Activated gamma-delta T cell treated with Interleukin-2 at 50 U/mL for 16 hours (primary cell): Measurements from ENCODE around the gene CORO6.
A peak's percentile ranks its signal among the peaks of the same experiment; 100 is the strongest.
"Not testable (repeated sequence)": the region's sequence is repeated elsewhere in the genome, so short reads cannot be mapped to it uniquely, and the experiment has no call there.

Experiments used
- DNase-seq: peaks from one replicate; pipeline ENCODE4 v3.0.0-alpha.2; 2020

The CORO6 gene

DNA sequence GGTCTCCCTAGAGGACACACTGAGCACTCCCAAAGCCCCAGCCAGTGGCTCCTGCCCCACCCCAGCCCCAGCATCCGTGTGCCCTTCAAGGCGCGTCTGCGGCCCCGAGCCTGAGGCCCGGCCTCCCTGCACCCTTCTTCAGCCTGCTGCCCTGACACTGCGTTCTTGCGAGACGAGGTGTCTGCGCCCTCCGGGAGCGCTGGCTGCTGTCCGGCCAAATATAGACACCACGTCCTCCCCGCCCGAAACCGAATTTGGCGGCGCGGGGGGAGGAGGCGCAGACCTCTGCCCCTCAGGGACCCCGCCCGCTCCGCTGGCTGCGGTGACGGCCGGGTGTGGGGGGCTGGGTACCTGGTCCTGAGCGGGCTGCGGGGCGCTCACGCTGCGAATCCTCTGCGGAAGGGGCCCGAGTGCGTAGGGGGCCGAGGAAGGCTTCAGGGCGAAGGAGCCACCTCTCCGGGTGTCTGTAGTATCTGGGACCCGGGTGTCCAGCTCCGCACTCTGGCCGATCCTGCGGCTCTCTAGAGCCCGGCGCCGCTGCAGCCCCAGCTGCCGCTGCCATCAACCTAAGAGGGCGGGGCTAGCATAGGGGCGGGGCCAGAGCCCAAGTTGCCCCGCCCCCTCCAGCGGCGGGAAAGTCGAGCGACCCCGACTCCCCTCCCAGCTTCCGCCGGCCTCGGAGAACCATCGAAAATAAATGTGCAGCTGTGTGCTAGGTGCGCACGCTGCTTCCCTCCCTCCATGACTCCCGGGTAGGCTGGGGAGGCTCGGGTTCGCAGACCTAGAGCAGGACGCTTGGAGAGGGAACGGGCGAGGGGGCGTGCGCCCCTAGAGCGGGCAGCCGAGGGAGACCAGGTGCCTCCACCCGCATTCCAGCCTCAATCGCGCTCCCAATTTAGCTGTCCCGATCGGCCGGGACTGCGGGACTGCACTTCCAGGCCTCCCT is at the start of gene CORO6:
CORO6 (minus strand) TSS at position 576 of the 946 bp plus-strand sequence. CDS start 1,491 bp downstream, outside the sequence.
- DNase-seq: peak; percentile 62

DNA sequence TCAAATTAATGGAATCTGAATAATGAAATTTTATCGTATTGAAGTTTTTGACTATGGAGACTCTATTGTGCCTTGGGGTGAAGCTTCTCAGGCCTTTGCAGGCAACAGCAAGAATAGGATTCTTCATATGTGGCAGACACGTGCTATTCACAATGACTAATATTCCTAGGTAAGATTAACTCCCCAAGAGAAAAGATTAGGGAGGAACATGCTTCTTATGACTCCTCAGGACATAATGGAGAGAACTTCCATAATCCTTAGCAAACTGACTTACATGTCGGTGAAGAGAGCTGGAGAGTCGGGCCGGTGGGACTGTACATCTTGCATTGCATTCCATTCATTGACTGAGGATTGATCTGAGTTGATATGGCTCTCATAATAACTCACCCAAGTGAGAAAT is 48.9 kb upstream of the CORO6 start:
- no peak for DNase-seq

DNA sequence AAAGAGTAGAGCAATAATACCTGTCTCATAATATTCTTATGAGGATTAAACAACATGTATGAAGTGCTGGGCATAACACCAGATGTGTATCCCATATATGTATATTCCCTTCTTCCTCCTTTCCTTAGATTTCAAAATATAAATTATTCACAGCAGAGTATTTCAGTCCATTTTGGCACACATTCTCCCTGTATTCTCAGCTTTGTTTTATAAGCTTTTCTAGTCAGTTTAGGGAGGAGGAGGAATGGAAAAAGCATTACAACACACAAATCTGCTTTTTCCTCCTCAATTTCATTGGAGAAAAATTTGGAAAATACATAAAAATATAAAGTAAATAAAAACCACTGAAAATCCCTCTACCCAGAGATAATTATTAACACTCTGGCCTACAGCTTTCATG is 46.6 kb upstream of the CORO6 start:
- no peak for DNase-seq

DNA sequence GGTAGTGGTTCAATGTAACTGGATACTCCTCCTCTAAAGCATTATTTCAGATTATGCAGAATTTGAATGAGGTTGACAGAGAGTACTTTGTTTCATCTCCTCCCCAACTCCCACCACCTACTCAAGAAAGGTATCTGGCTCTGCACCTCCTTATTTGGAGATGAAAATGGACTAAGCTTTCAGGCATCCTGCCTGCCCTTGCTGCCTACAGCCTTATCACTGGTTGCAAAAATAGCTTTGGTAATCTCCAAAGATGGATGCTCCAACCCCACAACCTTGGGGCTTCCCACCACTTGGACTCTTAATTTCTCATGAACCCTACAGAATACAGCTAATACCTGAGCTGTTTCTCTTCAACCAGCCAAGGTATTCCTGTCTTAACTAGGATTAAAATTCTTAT is 45.3 kb upstream of the CORO6 start:
- DNase-seq: no peak

DNA sequence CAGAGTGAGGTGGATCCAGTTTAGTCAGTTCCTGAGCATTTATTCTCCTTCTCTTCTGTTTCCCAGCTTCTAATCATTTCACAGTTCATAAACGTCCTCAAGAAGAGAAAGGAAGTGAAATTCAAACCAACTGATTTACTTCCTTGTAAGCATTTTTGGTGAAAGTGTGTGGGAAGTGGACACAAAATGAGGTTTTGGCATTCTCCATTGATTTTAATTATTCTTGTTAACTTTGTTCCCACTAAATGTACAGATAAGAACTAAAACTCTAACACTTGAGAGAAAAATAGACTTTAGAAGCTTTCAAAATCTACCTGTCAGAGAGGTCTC is 42.7 kb upstream of the CORO6 start:
- DNase-seq: no peak

DNA sequence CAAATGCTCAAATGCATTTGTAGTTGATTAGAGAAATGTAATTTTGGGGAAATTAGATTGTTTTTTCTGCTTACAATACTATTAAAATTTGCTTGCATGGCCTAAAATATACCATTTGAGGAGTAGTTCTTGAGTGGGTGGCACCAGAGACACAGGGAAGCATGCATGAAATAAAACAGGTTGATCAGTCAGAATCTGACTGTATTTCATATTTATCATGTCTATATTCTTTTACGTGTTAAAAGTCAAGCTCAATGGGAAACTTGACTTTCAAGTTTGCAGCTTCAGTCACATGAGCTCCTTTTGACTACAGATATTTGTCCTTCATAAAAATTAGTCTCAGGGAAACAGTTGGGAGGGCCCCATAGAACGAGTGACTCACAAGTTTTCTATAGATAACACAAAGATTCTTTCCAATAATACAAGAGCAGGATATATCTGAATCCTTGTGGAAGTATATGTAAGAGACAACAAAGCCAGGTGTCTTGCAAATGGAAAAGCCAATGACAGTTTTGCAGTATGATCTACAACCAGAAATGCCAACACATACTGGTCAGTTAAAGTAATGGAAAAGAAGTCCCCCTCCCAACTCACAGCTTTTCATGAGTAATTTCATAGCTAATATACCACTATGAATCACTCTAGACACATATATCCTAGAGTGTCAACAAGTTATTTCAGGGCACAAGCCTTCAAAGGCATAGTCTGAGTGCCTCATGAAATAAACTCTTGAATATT is 42.2 kb upstream of the CORO6 start:
- DNase-seq: no peak

DNA sequence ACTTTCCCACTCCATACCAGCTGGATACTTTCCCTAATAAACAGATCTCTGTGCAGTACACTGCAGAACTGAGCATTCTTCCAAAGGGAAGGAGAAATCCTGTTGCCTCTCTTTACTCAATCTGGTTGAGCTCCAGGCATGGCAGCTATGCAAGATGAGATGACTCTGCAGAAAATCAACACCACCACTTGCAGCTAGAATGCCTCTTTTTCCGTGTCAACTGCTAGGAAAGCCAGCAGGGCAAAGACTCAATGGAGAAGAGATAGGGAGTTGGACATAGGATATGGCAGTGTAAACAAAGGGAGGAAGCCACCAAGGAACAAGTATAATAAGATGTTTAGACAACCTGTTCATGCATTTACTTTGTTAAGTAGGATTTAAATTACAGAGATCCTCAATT is 40.4 kb upstream of the CORO6 start:
- no peak for DNase-seq

DNA sequence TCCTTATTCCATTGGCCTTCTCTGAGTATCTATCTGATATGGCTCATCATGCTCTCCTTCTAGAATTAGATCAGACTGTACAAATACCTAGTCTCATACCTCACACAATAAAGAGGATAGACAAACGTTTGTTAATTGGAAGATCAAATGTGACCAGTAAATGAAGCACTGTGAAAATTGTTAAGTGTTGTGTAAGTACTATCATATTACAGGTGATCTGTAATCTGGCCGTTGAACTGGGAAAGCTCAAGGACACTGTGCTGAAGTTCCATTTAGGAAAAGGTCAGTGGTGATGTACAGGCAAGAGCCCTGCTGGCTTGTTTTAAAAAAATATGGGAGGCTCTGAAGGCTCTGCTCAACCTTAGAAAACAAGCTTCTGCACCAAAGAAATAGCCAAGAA is 38.5 kb upstream of the CORO6 start:
- no peak for DNase-seq

DNA sequence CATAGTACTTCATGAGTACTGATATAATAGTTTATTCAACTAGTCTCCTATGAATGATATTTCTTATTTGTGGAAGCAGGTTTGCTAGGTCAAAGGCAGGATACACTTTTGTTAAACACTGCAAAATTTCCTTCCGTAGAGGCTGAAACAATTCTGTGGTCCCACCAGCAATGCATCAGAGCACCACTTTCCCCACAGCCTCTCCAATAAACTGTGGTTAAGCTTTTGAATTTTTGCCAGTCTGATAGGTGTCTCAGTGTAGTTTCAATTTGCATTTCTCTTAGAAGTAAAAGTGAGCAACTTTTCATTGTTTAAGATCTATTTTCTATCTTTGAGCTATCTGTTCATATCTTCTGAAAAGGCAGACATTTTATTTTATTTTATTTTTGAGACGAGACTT is 36.4 kb upstream of the CORO6 start:
- no peak for DNase-seq

DNA sequence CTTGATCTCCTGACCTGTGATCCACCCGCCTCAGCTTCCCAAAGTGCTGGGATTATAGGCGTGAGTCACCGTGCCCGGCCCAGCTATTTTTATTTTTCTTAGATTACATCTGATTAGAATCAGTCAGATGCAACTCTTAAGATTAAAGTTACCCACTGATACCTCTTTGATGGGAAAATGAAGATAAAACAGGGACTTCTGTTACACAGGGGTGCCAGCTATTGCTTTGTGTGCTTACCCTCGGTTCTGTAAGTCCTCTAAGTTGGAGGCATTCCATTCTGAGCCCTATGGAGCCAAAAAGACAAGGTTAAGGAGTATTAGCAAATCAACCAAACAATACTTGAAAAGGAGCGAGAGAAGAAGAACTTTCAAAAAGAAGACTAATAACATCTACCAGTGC is 32.6 kb upstream of the CORO6 start:
- no peak for DNase-seq

DNA sequence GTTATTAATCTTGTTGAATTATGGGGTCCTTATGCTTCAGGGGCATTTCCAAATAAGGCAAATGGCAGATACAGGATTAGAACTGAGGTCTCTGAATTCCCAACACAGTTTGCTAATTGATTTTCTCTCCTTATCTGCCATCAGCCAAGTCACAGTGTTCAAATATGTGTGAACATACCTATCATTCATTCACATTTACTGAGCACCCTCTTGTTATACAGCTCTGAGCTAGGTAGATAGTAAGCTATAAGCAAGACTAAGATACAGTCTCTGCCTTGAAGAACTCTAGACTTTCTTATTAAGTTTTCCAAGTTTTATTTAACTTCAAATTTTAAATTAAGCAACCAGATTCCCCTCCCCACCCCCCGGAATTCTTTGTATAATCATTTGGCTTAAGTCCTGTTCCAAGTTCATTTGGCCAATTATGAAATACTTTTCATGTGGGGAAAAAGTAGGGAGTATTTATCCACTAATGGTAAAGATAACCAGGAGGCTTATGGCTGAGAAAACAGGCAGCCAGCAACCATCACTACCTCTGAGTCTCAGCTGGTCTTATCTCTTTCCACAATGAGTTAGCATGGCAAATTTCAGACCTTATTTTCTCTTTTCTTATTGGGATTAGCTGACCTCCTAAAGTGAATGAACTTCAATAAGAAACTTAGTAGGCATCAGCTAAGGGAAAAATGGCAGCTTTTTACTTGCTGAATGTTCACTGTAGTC is 31.4 kb upstream of the CORO6 start:
- no peak for DNase-seq

DNA sequence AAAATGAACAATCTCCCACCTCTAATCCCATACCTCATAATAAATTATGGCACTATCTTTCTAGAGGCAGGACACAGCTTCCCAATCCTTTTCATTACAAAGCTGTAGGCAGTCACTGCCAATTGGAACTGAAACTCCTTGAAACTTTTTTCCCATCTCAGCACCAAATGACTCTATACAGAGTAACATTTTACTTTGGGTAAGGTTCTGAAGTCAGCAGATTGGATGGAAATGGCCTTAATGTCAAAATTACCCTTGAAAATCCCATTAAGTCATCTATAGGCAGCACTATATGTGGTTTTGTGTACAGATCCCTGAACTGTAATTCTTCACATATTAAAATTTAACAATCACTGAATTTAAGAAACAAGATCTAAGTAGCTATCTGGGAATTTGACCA is 30.3 kb upstream of the CORO6 start:
- no peak for DNase-seq

DNA sequence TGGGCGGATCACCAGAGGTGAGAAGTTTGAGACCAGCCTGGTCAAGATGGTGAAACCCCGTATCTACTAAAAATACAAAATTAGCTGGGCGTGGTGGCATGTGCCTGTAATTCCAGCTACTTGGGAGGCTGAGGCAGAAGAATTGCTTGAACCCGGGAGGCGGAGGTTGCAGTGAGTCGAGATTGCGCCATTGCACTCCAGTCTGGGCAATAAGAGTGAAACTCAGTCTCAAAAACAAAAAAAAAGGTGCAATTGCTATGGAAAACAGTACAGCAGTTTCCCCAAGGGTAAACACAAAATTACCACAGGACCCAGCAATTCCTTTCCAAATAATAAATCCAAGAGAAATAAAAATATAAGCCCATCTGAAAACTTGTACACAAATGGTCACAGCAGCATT is 29.2 kb upstream of the CORO6 start:
- DNase-seq: not testable (repeated sequence)

DNA sequence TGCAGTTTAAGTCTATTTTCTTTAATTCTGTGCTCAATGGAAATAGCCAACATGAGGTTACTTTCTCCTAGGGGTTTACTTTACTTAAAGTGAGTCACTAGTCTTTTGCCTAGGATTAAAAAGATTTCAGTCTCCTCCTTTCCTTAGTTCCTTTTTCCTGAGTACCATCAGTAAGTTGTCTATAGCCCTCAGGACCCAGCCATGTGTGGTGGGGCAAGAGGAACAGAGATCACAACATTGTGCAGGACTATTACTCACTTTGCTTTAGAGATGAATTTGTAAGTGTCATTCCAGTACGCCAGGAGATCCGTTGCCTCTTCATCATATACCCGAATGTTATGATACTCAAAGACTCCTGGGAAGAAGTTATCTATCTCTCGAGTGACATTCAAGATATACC is 27.7 kb upstream of the CORO6 start:
- DNase-seq: no peak

DNA sequence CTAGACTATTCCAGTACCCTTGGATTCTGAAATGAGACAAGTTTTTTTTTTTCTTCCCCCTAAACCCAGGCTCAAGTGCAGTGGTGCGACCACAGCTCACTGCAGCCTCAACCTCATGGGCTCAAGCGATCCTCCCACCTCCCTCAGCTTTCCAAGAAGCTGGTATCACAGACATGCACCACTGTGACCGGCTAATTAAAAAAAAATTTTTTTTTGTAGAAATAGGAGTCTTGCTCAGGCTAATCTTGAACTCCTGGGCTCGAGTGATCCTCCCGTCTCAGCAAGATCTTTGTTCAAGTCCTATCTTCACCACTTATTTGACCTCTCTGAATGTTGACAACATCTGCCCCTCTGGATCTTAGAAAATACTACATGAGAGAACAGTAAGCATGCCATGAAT is 26.6 kb upstream of the CORO6 start:
- no peak for DNase-seq

DNA sequence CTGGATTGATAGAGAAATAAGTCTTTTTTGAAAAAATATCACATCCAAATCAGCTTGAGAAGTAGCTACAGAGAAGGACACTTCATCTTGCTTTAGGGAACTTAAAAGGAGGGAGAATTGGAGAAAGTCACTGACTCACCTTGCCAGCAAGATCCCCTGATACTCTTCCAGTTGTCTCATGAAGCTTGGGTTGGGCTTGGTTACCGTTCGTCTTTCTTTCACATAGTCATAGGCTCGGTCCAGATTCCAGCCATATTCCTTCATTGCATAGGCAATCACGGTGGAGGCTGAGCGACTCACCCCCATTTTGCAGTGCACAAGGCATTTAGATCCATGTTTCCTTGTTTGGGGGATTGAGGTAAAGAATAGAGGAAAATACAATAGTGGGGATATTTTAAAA is 25.3 kb upstream of the CORO6 start:
- no peak for DNase-seq

DNA sequence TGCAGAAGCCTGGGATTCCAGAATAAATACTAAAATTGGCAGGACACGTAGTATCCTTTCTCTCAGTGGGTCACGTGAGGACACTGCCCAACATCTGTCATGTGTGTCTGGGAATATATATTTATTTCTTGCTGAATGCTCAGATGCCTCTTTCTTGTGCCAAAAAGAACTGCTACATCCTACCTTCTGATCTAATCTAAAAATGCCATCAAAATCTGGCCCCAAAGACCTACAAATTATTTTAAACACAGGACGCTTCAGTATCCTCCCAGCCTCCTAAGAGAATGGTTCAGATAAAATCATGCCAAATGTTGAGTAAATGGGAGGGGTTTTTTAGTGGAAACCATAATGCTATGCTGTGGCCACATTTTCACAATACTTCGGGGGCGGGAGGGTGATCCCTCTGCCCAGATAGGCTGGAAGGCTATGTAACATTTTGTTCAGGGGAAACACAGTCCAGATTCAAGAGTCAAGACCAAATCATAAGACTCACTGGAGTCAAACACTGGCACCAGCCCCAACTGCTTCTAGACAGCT is 22.9 kb upstream of the CORO6 start:
- DNase-seq: no peak

DNA sequence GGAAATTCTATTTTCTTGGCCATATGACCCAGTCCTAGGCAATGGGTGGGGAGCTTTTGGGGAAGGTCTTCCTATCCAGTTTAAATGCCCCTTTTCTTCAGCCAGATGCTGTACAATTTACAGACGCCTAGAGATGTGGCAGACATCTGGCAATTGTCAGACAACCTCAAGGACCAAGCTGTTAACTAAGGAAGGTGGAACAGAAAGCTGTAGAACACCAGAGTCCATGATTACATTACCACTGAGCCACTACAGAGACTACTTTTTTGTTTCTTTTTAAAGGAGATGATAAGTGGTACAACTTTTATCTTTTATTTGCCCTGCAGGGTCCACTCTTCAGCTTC is 21.1 kb upstream of the CORO6 start:
- no peak for DNase-seq

DNA sequence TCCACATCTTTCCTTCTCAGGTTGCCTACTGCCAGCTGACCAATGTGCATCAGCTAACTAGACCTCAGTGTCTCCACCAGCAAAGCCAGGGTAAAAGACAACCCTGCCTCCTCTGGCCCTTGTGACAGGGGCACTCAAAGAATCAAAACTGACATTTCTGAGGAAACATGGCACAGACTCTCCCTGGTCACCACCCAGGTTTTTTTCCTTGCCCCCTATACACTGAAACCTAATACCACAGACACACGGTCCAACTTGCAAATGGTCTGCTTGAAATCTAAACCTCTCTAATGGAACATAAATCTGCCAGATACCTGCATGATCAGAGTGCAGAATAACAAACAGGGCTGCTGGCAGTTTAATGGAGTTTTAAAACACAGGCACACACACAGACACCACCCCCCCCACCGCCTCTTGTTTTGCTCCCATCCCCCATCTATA is 19.5 kb upstream of the CORO6 start:
- DNase-seq: no peak

DNA sequence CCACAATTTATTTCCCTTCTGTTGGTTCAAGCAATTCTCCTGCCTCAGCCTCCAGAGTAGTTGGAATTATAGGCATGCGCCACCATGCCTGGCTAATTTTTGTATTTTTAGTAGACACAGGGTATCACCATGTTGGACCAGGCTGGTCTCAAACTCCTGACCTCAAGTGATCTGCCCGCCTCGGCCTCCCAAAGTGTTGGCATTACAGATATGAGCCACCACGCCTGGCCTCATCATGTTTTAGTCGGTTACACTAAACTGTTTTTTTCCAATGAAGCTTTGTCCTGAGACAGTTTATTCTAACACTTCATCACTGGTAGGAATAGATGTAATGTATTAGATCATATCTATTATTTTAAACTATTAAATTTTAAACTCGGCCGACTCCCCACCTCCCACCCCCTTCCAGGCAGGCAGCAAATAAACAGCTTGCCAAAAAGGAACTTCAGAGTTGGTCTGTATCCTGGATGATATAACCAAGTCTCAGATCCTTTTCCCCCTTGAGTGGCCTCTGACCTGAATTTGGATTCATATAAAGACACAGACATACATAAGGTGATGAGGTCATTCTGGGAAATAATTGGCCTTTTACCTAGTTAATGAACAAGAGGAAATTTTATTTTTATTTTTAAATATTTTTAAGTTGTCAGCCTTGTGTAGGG is 18.4 kb upstream of the CORO6 start:
- DNase-seq: no peak

DNA sequence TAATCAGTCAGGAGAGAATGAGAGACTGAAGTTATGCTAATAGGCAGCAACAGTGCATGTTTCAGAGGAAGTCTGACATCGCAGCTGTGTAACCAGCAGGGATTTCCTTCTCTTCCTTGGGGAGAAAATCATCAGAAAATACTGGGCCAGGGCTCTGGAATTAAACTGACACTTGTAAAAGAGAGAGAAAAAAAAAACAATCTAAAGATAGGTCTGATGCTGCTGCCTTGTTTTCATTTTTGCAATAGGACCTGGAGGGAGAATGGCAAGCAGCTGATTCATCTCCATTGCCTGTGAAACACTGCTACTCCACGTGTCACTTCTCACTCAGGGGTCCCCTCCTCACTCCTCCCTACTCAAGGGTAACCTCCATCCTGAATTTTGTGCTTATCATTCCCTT is 17.7 kb upstream of the CORO6 start:
- no peak for DNase-seq

DNA sequence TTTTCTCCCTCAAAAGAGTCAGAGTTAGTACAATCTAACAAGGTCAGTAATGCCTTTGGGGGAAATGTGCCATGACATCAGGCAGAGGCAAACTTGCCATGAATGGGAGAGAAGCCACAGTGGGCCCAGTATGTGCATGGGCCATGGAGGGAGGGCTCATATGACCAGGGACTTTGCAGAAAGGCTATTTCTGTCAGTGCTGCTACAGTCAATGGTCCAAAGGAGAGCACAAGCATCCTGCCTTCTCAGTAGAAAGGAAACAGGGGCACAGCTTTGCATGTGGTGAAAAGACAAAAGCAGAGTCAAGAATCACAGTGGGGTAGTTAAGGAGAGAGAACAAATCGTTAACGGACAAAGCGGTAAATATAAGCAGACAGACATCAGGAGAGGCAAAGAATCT is 11.2 kb upstream of the CORO6 start:
- no peak for DNase-seq

DNA sequence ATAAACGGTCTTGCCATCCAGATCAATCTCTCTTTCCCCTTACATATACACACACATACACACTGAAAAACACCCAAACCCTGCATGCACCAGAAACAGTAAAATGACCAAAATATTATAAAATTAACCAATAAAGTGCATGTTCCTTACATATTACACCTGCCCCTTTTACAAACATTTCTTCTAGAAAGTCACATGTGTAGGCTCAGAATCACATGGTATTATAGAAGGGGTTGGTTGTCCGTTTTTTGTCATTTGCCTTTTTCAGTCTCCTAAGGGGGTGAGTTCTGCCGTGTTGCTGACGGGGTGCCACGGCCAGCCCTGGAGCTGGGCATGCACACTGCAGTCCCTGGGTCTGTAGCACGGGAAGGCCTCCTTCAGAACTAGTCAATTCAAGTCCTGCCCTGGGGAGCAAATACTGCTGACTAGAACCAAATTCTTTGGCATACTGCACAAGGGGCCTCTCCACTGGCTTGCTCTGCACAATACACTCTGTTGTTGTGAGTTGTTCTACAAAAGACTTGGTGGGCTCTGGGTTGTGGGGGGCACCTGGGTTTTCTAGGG is 8.0 kb upstream of the CORO6 start:
- DNase-seq: no peak
